HG03103 (cell line): Measurements from ENCODE around the gene TEKTIP1.

Experiments used
- ATAC-seq: cut with Tn5 transposase; IDR thresholded peaks from one replicate; pipeline ENCODE4 v1.9.1; 2021; ENCODE audit warnings: low read depth; ENCODE audit not compliant: unreplicated experiment

Gene TEKTIP1

GRCh38 chr19:3535981-3536380, 3.0 kb upstream of the TEKTIP1 start:
- ATAC-seq: no peak

GRCh38 chr19:3536429-3537100, 2.4 kb upstream of the TEKTIP1 start:
- ATAC-seq: no peak

- ATAC-seq: no peak
Observed at GRCh38 chr19:3537101-3537437, 1.9 kb upstream of the TEKTIP1 start.

- no peak for ATAC-seq
Observed at GRCh38 chr19:3537438-3538240, 1.3 kb upstream of the TEKTIP1 start.

- no peak for ATAC-seq
Observed at GRCh38 chr19:3538258-3538929, 580 bp upstream of the TEKTIP1 start.

GRCh38 chr19:3539756-3540118, 763 bp downstream of the TEKTIP1 start:
- ATAC-seq: no peak

GRCh38 chr19:3543150-3544057, 4.4 kb downstream of the TEKTIP1 start:
- no peak for ATAC-seq

GRCh38 chr19:3544058-3544376, 5.0 kb downstream of the TEKTIP1 start:
- no peak for ATAC-seq

GRCh38 chr19:3544742-3545668, 6.0 kb downstream of the TEKTIP1 start:
- ATAC-seq: no peak

GRCh38 chr19:3545669-3546034, 6.7 kb downstream of the TEKTIP1 start:
- no peak for ATAC-seq

GRCh38 chr19:3546119-3546518, 7.1 kb downstream of the TEKTIP1 start:
- ATAC-seq: no peak

- no peak for ATAC-seq
Observed at GRCh38 chr19:3547301-3547731, 8.3 kb downstream of the TEKTIP1 start.

GRCh38 chr19:3547767-3548282, 8.9 kb downstream of the TEKTIP1 start:
- ATAC-seq: no peak

GRCh38 chr19:3548606-3549005, 9.6 kb downstream of the TEKTIP1 start:
- no peak for ATAC-seq

- ATAC-seq: no peak
Observed at GRCh38 chr19:3549816-3550215, 10.8 kb downstream of the TEKTIP1 start.

- no peak for ATAC-seq
Observed at GRCh38 chr19:3550947-3551791, 12.2 kb downstream of the TEKTIP1 start.

- no peak for ATAC-seq
Observed at GRCh38 chr19:3551792-3552095, 12.8 kb downstream of the TEKTIP1 start.

GRCh38 chr19:3554254-3555083, 15.5 kb downstream of the TEKTIP1 start:
- no peak for ATAC-seq
